ENCODE results near the gene MICALL1. TPM values are rescaled to one million over a fixed set of nuclear protein-coding genes. Genes with fewer than 3 reads are reported as not detected.

The MICALL1 gene
- total RNA-seq, 1 donor from 2014 or later: 5.0 TPM

DNA sequence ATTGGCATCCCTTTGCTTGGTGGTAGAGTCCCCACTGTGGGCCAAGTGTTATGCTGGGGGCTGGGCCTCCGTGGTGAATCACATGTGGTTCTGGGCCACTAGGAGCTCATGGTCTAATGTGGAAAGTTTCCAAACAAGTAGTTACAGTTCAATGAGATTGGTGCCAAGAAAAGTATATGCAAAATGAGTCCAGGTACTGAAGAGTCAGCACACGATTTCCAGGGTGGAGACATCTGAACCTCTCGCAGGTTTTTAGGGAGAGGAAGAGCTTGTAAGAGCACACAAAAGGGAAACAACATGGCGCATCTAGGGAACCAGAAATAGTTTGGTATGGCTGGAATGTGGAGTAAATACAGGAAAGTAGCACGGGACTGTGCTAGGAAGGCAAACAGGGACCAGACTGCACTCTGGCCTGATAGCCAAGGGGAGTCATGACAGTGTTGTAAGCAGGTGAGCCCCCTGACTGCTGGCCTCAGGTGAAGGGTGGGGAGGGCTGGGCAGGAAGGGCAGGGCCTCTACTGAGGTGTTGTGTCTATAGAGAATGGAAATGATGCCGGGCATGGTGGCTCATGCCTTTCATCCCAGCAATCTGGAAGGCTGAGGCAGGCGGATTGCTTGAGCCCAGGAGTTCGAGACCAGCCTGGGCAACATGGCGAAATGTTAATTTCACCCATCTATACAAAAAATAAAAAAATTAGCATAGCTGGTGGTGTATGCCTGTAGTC lies 60.0 kb downstream of the MICALL1 start:
- Histone ChIP-seq H3K36me3 (no peaks in the 10 kb centered on the region), H3K4me1 (peaks cover 24% of the 10 kb centered on the region), H3K4me2 (no peak overlapping the region), H4K20me1 (ENCODE audit: low read depth) (peaks cover 12% of the 10 kb centered on the region), H3K27ac (no peak overlapping the region), H3K27me3 (no peaks in the 10 kb centered on the region), H2AFZ (replicated peaks) (no peak overlapping the region), H3K9me3 (ENCODE audit: low read depth) (no peaks in the 10 kb centered on the region), H3F3A (ENCODE audit: low read depth) (peaks cover 46% of the 10 kb centered on the region), H3K9ac (no peak overlapping the region), H3K4me3 (no peak overlapping the region), H3K79me2 (ENCODE audit: low read depth) (peaks cover 9% of the 10 kb centered on the region)
- no peak for TF ChIP-seq EZH2 (IDR thresholded peaks at IDR 0.05)
- no peak for TF ChIP-seq CTCF (IDR thresholded peaks at IDR 0.05)
- TF ChIP-seq EZH2phosphoT487 (IDR thresholded peaks at IDR 0.05): no peak
- peaks cover 18% of the 10 kb centered on the region for H3K4me1 Mint-ChIP-seq
- no peak overlapping the region for H3K4me3 Mint-ChIP-seq
- DNase-seq (ENCODE audit: low spot score): no peak
- H3K27me3 Mint-ChIP-seq (ENCODE audit: insufficient read depth, low read depth): no peaks in the 10 kb centered on the region
- H3K36me3 Mint-ChIP-seq: peaks cover 24% of the 10 kb centered on the region
- H3K9me3 Mint-ChIP-seq: no peaks in the 10 kb centered on the region
- no peak overlapping the region for H3K27ac Mint-ChIP-seq

DNA sequence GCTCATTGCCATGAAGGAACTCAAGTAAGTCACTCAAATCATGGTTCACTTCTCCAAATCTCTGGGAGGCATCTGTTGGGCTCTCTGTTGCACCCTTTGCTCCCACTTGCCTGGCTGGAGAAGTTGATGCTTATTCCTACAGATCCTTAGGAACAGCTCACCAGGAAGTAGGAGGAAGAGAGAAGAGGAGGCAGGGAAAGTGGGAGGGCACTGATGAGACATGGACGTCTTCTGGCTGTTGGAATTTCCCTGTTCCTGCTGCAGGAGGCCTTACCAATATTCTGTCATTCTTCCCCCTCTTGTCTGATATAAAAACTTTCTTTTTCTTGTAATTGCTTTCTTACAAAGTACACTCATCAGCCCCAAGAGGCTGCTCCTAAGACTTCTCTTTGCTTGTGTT lies 61.0 kb downstream of the MICALL1 start:
- Histone ChIP-seq H3K27ac (peak overlapping the region; percentile 0), H4K20me1 (ENCODE audit: low read depth) (peaks cover 12% of the 10 kb centered on the region), H2AFZ (replicated peaks) (no peak overlapping the region), H3K4me2 (peak overlapping the region; percentile 48), H3K4me1 (peaks cover 32% of the 10 kb centered on the region), H3K27me3 (no peaks in the 10 kb centered on the region), H3K9me3 (ENCODE audit: low read depth) (no peaks in the 10 kb centered on the region), H3K4me3 (no peak overlapping the region), H3K36me3 (no peaks in the 10 kb centered on the region), H3K9ac (no peak overlapping the region), H3K79me2 (ENCODE audit: low read depth) (peaks cover 9% of the 10 kb centered on the region), H3F3A (ENCODE audit: low read depth) (peaks cover 55% of the 10 kb centered on the region)
- no peak for DNase-seq (ENCODE audit: low spot score)
- H3K36me3 Mint-ChIP-seq: peaks cover 18% of the 10 kb centered on the region
- peaks cover 27% of the 10 kb centered on the region for H3K4me1 Mint-ChIP-seq
- no peaks in the 10 kb centered on the region for H3K9me3 Mint-ChIP-seq
- H3K27me3 Mint-ChIP-seq (ENCODE audit: insufficient read depth, low read depth): no peaks in the 10 kb centered on the region
- no peak for TF ChIP-seq CTCF (IDR thresholded peaks at IDR 0.05)
- H3K4me3 Mint-ChIP-seq: peak overlapping the region; percentile 12
- peak overlapping the region; percentile 72 for H3K27ac Mint-ChIP-seq

- Mint-ChIP-seq H3K4me1 (peaks cover 30% of the 10 kb centered on the region), H3K27ac (peak overlapping the region; percentile 72), H3K27me3 (ENCODE audit: insufficient read depth, low read depth) (no peaks in the 10 kb centered on the region), H3K4me3 (peak overlapping the region; percentile 12), H3K36me3 (peaks cover 16% of the 10 kb centered on the region), H3K9me3 (no peaks in the 10 kb centered on the region)
- TF ChIP-seq CTCF (IDR thresholded peaks at IDR 0.05): no peak
- no peak for TF ChIP-seq EZH2 (IDR thresholded peaks at IDR 0.05)
- TF ChIP-seq EZH2phosphoT487 (IDR thresholded peaks at IDR 0.05): no peak
- Histone ChIP-seq H3K9me3 (ENCODE audit: low read depth) (no peaks in the 10 kb centered on the region), H3K36me3 (no peaks in the 10 kb centered on the region), H3K4me1 (peaks cover 38% of the 10 kb centered on the region), H4K20me1 (ENCODE audit: low read depth) (peaks cover 12% of the 10 kb centered on the region), H3K4me2 (peak overlapping the region; percentile 48), H3F3A (ENCODE audit: low read depth) (peaks cover 58% of the 10 kb centered on the region), H3K79me2 (ENCODE audit: low read depth) (peaks cover 9% of the 10 kb centered on the region), H3K27me3 (no peaks in the 10 kb centered on the region), H2AFZ (replicated peaks) (no peak overlapping the region), H3K27ac (peak overlapping the region; percentile 49), H3K9ac (no peak overlapping the region), H3K4me3 (no peak overlapping the region)
- peak; percentile 68 for DNase-seq (ENCODE audit: low spot score)
These were observed 61.7 kb downstream of the MICALL1 start for GRCh38 chr22:37967637-37968451.
